Stimulated activated memory B cell treated with anti-CD40 and anti-IgM and Interleukin-4, amounts not matched to agents 10 μg/mL and 1 μg/mL and 100 μg/mL, for 72 hours (primary cell): ENCODE measurements around the gene CDPF1.
"Not testable (repeated sequence)": the region's sequence is repeated elsewhere in the genome, so short reads cannot be mapped to it uniquely, and the experiment has no call there.

ENCODE experiments used
- ATAC-seq: fragments of 150-1000 bp; cut with Tn5 transposase; 2 replicates; pipeline ENCODE4 v1.10.0; 2021
- H3K27ac Mint-ChIP-seq: one replicate; pipeline ENCODE4 v1.8.0; 2022; ENCODE audit warnings: mild to moderate bottlenecking, mixed read lengths
- H3K27me3 Mint-ChIP-seq: one replicate; pipeline ENCODE4 v1.8.0; 2022; ENCODE audit warnings: mixed read lengths
- H3K36me3 Mint-ChIP-seq: one replicate; pipeline ENCODE4 v1.8.0; 2022; ENCODE audit warnings: mixed read lengths
- H3K4me1 Mint-ChIP-seq: one replicate; pipeline ENCODE4 v1.8.0; 2022; ENCODE audit warnings: mixed read lengths
- H3K4me3 Mint-ChIP-seq: one replicate; pipeline ENCODE4 v1.8.0; 2022; ENCODE audit warnings: mild to moderate bottlenecking, moderate library complexity, mixed read lengths
- H3K9me3 Mint-ChIP-seq: one replicate; pipeline ENCODE4 v1.8.0; 2022; ENCODE audit warnings: mixed read lengths

CDPF1 gene

GRCh38 chr22:46198806-46199205, 51.3 kb downstream of the CDPF1 start:
- H3K27ac Mint-ChIP-seq, ATAC-seq: not testable (repeated sequence)
- H3K36me3 Mint-ChIP-seq = peaks cover 30% of the 10 kb centered on the region

GRCh38 chr22:46198274-46198673, 51.8 kb downstream of the CDPF1 start:
- H3K4me3 Mint-ChIP-seq = no peak overlapping the region
- no peak for ATAC-seq
- no peak overlapping the region for H3K27ac Mint-ChIP-seq
- peaks cover 25% of the 10 kb centered on the region for H3K36me3 Mint-ChIP-seq
- H3K4me1 Mint-ChIP-seq = peaks cover 11% of the 10 kb centered on the region
- no peaks in the 10 kb centered on the region for H3K27me3 Mint-ChIP-seq
- no peaks in the 10 kb centered on the region for H3K9me3 Mint-ChIP-seq

More at GRCh38 chr22:46198806-46199205, 51.3 kb downstream of the CDPF1 start:
- not testable (repeated sequence) for H3K27me3 Mint-ChIP-seq, H3K4me3 Mint-ChIP-seq, H3K9me3 Mint-ChIP-seq
- peaks cover 11% of the 10 kb centered on the region for H3K4me1 Mint-ChIP-seq

GRCh38 chr22:46196278-46196677, 53.8 kb downstream of the CDPF1 start:
- Mint-ChIP-seq H3K36me3 (peaks cover 33% of the 10 kb centered on the region), H3K9me3 (no peaks in the 10 kb centered on the region)
- no peak for ATAC-seq

GRCh38 chr22:46195487-46196165, 54.5 kb downstream of the CDPF1 start:
- Mint-ChIP-seq H3K4me3 (no peak overlapping the region), H3K4me1 (peaks cover 11% of the 10 kb centered on the region), H3K27me3 (no peaks in the 10 kb centered on the region), H3K27ac (no peak overlapping the region), H3K36me3 (peaks cover 30% of the 10 kb centered on the region), H3K9me3 (no peaks in the 10 kb centered on the region)
- no peak for ATAC-seq

More at GRCh38 chr22:46196278-46196677, 53.8 kb downstream of the CDPF1 start:
- no peak overlapping the region for H3K27ac Mint-ChIP-seq
- H3K4me1 Mint-ChIP-seq = peaks cover 11% of the 10 kb centered on the region
- H3K27me3 Mint-ChIP-seq = no peaks in the 10 kb centered on the region
- no peak overlapping the region for H3K4me3 Mint-ChIP-seq
